Osteoblast (primary cell): ENCODE measurements around the gene ROCK2. TPM values are rescaled to one million over a fixed set of nuclear protein-coding genes. Genes with fewer than 3 reads are reported as not detected.

Source experiments
- DNase-seq: peaks from one replicate; pipeline ENCODE4 v3.0.0; 2011; ENCODE audit warnings: low spot score, mixed read lengths; ENCODE audit not compliant: insufficient read length; ENCODE audit errors: missing footprints
- H2AFZ ChIP-seq: 2 replicates; pipeline ENCODE4 v1.6.0; 2011; ENCODE audit warnings: mild to moderate bottlenecking, low read length
- H3K27ac ChIP-seq: 2 replicates; pipeline ENCODE4 v1.5.1; 2011; ENCODE audit warnings: mild to moderate bottlenecking, low read depth, low read length, moderate library complexity
- H3K27me3 ChIP-seq: 2 replicates; pipeline ENCODE4 v1.6.0; 2012; ENCODE audit warnings: mild to moderate bottlenecking, control low read depth, inconsistent platforms, low read length, moderate library complexity; ENCODE audit not compliant: insufficient read depth
- H3K36me3 ChIP-seq: 2 replicates; pipeline ENCODE4 v1.5.1; 2011; ENCODE audit warnings: mild to moderate bottlenecking, low read length, control low read depth, moderate library complexity; ENCODE audit not compliant: insufficient read depth
- H3K4me1 ChIP-seq: 2 replicates; pipeline ENCODE4 v1.5.1; 2011; ENCODE audit warnings: mild to moderate bottlenecking, low read length, control low read depth, moderate library complexity; ENCODE audit not compliant: insufficient read depth
- H3K4me2 ChIP-seq: 2 replicates; pipeline ENCODE4 v1.6.0; 2011; ENCODE audit warnings: mild to moderate bottlenecking, low read length; ENCODE audit not compliant: insufficient read depth
- H3K4me3 ChIP-seq: fragments of 200-600 bp; sonication (generic); 3 replicates; pipeline ENCODE4 v1.5.1; 2012; ENCODE audit warnings: mild to moderate bottlenecking, low read length, inconsistent platforms; ENCODE audit not compliant: insufficient read depth
- H3K79me2 ChIP-seq: 2 replicates; pipeline ENCODE4 v1.6.0; 2012; ENCODE audit warnings: mild to moderate bottlenecking, low read length, control low read depth, inconsistent platforms; ENCODE audit not compliant: insufficient read depth
- H3K9me3 ChIP-seq: 2 replicates; pipeline ENCODE4 v1.5.1; 2011; ENCODE audit warnings: low read depth, low read length, control low read depth
- H4K20me1 ChIP-seq: 2 replicates; pipeline ENCODE4 v1.6.0; 2012; ENCODE audit warnings: mild to moderate bottlenecking, low read length, control low read depth; ENCODE audit not compliant: insufficient read depth
- total RNA-seq: library from RNA; depleted of rRNA; stranded (reverse); fragments of >200 nt; gene quantifications from 2 replicates; pipeline ENCODE4 v1.2.3, GENCODE V29; 2012
- TF ChIP-seq, protein P1 (sequence below): IDR thresholded peaks from 2 replicates; pipeline ENCODE4 v1.5.1; 2011; ENCODE audit warnings: mild to moderate bottlenecking, low read depth, low read length, moderate library complexity; ENCODE audit errors: extremely low read depth

Gene ROCK2
- total RNA-seq, 1 donor, result 59.7 TPM

DNA sequence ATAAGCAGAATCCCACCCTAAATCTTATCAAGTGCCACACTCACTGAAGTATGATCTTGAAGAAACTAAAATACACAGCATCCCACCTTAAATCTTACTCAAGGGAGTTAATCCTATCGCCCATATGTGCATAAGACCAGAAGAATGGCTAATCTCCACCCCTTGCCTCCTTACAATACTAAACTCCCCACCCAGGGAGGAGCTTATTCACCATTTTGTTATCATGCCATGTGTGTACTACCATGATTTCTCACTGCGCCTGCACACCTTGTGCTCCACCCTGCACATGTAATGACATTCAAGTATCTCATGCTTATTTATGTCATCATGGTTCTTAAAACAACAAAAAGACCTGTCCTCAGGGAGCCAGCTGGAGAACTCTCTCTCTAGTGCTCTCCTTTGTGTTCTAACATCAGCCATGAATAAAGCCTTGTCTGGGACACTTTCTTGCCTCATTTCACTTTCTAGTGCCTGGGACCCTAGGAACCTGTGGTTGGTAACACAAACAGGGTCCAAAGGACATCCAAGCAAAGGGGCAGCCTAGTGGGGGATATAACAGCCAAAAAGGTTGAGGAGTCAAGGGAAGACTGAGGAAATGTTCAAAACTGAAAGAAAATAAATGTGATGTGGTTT lies 101.8 kb downstream of the ROCK2 start:
- no peaks in the 10 kb centered on the region for H3K27me3 ChIP-seq
- H3K36me3 ChIP-seq, result peaks cover 13% of the 10 kb centered on the region
- peaks cover 9% of the 10 kb centered on the region for H4K20me1 ChIP-seq
- H3K4me3 ChIP-seq, result no peak overlapping the region
- H3K79me2 ChIP-seq, result peaks cover 82% of the 10 kb centered on the region
- TF ChIP-seq, protein P1, sequence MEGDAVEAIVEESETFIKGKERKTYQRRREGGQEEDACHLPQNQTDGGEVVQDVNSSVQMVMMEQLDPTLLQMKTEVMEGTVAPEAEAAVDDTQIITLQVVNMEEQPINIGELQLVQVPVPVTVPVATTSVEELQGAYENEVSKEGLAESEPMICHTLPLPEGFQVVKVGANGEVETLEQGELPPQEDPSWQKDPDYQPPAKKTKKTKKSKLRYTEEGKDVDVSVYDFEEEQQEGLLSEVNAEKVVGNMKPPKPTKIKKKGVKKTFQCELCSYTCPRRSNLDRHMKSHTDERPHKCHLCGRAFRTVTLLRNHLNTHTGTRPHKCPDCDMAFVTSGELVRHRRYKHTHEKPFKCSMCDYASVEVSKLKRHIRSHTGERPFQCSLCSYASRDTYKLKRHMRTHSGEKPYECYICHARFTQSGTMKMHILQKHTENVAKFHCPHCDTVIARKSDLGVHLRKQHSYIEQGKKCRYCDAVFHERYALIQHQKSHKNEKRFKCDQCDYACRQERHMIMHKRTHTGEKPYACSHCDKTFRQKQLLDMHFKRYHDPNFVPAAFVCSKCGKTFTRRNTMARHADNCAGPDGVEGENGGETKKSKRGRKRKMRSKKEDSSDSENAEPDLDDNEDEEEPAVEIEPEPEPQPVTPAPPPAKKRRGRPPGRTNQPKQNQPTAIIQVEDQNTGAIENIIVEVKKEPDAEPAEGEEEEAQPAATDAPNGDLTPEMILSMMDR, result no peak
- H3K27ac ChIP-seq, result no peak overlapping the region
- no peak for DNase-seq
- peaks cover 3% of the 10 kb centered on the region for H3K4me1 ChIP-seq
- H3K9me3 ChIP-seq, result no peaks in the 10 kb centered on the region
- H3K4me2 ChIP-seq, result no peak overlapping the region
- H2AFZ ChIP-seq, result no peak overlapping the region

DNA sequence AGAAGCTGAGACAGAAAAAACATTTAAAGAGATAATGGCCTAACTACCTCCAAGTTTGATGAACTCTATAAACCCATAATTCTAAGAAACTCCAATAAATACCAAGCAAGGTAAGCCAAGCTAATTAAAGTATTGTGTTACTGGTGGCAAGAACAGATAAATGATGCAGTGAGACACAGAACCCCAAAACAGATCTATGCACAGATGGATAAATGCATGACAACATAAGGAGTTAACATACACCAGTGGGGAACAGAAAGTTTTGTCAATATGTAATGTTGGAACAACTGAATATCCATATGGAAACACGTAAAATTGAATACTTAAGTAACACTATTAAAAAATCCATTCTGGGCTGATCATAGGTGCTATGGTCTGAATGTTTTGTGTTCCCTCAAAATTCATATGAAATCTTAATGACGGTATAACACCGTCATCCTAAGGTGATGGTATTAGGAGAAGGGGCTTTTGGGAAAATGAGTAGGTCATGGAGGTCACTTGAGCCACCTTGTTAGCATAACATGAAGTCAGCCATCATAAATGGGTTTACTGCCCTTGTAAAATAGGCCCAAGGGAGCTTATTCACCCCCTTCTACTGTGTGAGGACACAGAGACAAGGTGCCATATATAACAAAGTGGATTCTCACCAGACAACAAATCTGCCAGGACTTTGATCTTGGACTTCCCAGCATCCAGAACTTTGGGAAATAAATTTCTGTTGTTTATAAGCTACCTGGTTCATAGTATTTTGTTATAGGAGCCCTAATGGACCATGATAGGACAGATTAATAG lies 102.8 kb downstream of the ROCK2 start:
- H3K79me2 ChIP-seq, result peaks cover 80% of the 10 kb centered on the region
- no peaks in the 10 kb centered on the region for H3K9me3 ChIP-seq
- H4K20me1 ChIP-seq, result peaks cover 9% of the 10 kb centered on the region

DNA sequence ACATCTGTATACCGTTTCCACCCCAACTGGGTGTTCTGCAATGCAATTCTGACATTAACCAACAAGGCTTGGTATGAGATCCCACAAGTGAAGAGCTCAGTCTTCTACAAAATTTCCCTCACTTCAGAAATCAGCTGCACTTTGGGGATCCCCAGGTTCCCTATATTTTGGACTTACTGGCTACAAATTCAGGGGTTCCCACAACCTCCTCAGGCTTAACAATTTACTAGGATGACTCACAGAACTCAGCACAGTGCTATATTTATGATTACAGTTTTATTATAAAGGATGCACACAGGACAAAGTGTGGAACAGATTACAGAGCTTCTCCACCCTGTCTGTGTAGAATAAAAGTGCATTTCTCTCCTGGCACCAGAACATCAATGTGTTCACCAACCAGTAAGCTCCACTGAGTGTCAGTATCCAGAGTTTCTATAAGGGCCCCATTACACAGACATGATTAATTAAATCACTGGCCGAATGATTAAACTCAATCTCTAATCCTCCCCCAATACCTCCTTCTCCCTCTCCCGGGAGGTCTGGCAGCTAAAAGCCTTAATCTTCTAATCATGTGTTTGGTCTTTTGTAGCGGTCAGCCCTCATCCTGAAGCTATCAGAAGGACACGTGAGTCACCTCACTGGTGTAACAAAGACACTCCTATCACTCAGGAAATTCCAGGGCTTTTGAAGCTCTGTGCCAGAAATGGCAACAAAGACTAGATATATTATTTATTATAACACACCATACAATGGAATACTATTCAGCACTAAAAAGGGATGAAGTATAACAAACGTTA lies 104.6 kb downstream of the ROCK2 start:
- Histone ChIP-seq H3K79me2 (peaks cover 80% of the 10 kb centered on the region), H3K4me2 (no peak overlapping the region), H3K27me3 (no peaks in the 10 kb centered on the region), H3K4me1 (peaks cover 3% of the 10 kb centered on the region), H3K27ac (no peak overlapping the region), H4K20me1 (peaks cover 9% of the 10 kb centered on the region), H3K9me3 (no peaks in the 10 kb centered on the region), H2AFZ (no peak overlapping the region), H3K4me3 (no peak overlapping the region), H3K36me3 (peaks cover 6% of the 10 kb centered on the region)
- TF ChIP-seq, protein P1, result no peak
- DNase-seq, result no peak

More for the DNA sequence above, 102.8 kb downstream of the ROCK2 start:
- Histone ChIP-seq H3K4me1 (peaks cover 3% of the 10 kb centered on the region), H2AFZ (no peak overlapping the region), H3K27me3 (no peaks in the 10 kb centered on the region), H3K4me2 (no peak overlapping the region), H3K4me3 (no peak overlapping the region), H3K27ac (no peak overlapping the region), H3K36me3 (peaks cover 6% of the 10 kb centered on the region)
- DNase-seq, result no peak
- TF ChIP-seq, protein P1, result no peak
